A673 (cell line): ENCODE data around the gene AFM.

ENCODE experiments used
- EZH2 ChIP-seq: fragments of 200-600 bp; sonication (generic); IDR thresholded peaks from 2 replicates; pipeline ENCODE4 v1.6.1; 2017; ENCODE audit warnings: borderline replicate concordance, low read depth, mild to moderate bottlenecking, mixed read lengths, antibody characterized with exemption, low read length; ENCODE audit not compliant: poor library complexity, severe bottlenecking
- TF ChIP-seq, protein P1 (sequence below): fragments of 300-800, 200-600 bp; sonication (generic); conservative IDR thresholded peaks from 2 replicates; pipeline ENCODE4 v1.5.1; 2017; ENCODE audit warnings: low read depth, mild to moderate bottlenecking, antibody characterized with exemption, low read length, moderate library complexity, mixed read lengths

DNA sequence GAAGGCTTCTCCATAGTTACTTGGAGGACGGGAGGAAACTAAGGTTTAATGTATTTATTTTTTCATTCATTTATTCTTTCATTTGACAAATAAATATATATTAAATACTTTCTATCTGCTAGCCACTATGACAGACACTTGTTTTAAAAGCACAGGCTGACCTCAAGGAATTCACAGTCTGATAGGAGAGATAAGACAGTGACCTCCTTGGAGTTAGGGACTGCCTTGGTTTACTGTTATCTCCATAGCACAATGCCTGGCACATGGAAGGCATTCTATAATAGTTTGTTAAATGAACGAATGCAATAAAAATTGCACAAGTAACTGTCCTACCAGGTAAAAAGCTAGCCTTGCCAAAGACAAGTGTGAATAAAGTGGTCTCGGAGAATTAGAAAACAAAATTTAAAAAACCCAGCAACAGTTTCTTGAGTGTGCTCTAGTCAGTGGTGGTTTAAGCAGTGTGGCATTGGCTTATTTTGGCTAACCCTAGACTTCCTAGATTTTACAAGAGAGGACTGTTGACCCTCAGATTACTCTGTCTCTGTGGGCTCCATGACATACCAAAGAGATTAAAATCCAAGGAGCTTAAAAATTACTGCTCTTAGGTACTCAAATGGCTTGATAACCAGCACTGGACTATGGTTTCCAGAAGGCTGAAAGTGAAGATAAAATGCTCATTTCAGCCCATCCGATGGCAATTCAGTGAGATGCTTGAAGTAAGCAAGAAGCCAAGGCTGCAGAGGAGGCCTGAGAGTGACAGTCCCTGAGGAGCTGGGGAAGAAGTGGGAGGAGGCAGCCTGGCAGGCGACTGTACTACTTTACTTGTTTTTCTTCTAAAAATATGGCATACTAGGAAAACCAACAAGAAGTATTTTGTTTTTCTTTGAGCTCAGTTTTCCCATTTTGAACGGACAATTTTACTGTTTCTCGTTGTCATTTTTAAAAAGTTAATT is 35.9 kb upstream of the AFM start:
- TF ChIP-seq, protein P1, sequence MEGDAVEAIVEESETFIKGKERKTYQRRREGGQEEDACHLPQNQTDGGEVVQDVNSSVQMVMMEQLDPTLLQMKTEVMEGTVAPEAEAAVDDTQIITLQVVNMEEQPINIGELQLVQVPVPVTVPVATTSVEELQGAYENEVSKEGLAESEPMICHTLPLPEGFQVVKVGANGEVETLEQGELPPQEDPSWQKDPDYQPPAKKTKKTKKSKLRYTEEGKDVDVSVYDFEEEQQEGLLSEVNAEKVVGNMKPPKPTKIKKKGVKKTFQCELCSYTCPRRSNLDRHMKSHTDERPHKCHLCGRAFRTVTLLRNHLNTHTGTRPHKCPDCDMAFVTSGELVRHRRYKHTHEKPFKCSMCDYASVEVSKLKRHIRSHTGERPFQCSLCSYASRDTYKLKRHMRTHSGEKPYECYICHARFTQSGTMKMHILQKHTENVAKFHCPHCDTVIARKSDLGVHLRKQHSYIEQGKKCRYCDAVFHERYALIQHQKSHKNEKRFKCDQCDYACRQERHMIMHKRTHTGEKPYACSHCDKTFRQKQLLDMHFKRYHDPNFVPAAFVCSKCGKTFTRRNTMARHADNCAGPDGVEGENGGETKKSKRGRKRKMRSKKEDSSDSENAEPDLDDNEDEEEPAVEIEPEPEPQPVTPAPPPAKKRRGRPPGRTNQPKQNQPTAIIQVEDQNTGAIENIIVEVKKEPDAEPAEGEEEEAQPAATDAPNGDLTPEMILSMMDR, result no peak
- TF ChIP-seq EZH2, result no peak
